Heart left ventricle (tissue), 13 donors: ENCODE data around the gene OR4D1.

Source experiments
- POLR2A ChIP-seq, 2 donors: fragments of 450-650 bp; IDR thresholded peaks; one replicate each; pipeline ENCODE4 v1.6.1; 2017; ENCODE audit warnings: antibody characterized with exemption in 2 of 2, mild to moderate bottlenecking in 2 of 2, moderate library complexity in 2 of 2
- TF ChIP-seq, protein P1 (sequence below), 12 donors: fragments of 200-600 bp; sonication (generic) in 4 of 12; IDR thresholded peaks; one replicate each; pipeline versions ENCODE4 v1.5.0 to v1.8.0; 2018 to 2022; ENCODE audit warnings: antibody characterized with exemption in 12 of 12, mild to moderate bottlenecking in 5 of 12
- donor health status: ischemic (EF 13 %, LVEDD 7.1; RV severe dilation, severe dysfunction).
- donor health status: DM: no; HTN: yes; CAD: no.
- donor health status: DM: no; HTN: no; CAD: no.
- donor health status: ischemic (EF 25% LVEDD 6.9; RV normal size, moderate dysfunction).
- donor health status: ischemic (EF 25% LVEDD 5.7; RV mildly dilated, moderate dysfunction).
- donor health status: ischemic (EF 35%, LVEDD 5.7; RV mildly dilated, moderate dysfunction).
- donor health status: nonischemic (EF 11% LVEDD 7.7; RV severe dilation, severe dysfunction).
- donor health status: DM: yes; HTN: yes; CAD: no.
- donor health status: PGD.
- donor health status: ischemic (EF 29% LVEDD 5.4; RV normal size, mild dysfunction).
- donor health status: nonischemic (EF 23%, LVEDD 6.1; RV moderate dilation, normal function).

DNA sequence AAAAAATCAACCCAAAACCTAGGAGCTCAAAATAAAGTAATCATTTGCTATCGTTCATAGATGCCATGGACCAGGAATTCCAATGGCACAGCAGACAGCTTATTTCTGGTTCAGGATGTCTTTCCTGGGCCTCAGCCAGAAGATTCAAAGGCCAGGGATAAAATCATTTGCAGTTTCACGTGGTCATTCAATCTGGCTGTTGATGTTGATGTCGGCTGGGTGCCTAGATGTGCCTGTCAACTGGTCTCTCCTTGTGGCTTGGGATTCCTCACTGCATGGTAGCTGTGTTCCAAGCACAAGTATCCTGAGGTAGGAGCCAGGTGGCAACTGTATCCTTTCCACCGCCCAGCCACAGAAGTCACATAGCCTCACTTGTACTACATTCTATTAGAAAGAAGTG is 33.6 kb downstream of the OR4D1 start:
- TF ChIP-seq, protein P1, sequence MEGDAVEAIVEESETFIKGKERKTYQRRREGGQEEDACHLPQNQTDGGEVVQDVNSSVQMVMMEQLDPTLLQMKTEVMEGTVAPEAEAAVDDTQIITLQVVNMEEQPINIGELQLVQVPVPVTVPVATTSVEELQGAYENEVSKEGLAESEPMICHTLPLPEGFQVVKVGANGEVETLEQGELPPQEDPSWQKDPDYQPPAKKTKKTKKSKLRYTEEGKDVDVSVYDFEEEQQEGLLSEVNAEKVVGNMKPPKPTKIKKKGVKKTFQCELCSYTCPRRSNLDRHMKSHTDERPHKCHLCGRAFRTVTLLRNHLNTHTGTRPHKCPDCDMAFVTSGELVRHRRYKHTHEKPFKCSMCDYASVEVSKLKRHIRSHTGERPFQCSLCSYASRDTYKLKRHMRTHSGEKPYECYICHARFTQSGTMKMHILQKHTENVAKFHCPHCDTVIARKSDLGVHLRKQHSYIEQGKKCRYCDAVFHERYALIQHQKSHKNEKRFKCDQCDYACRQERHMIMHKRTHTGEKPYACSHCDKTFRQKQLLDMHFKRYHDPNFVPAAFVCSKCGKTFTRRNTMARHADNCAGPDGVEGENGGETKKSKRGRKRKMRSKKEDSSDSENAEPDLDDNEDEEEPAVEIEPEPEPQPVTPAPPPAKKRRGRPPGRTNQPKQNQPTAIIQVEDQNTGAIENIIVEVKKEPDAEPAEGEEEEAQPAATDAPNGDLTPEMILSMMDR (IDR thresholded peaks at IDR 0.05): no peak
- no peak for TF ChIP-seq POLR2A (IDR thresholded peaks at IDR 0.05)
